HG03521 (cell line): ENCODE data around the gene OTULIN.

Source experiments
- ATAC-seq: cut with Tn5 transposase; IDR thresholded peaks from one replicate; pipeline ENCODE4 v1.9.1; 2021; ENCODE audit warnings: mild to moderate bottlenecking, moderate library complexity; ENCODE audit not compliant: unreplicated experiment

OTULIN gene

GRCh38 chr5:14696057-14696456, 31.5 kb downstream of the OTULIN start:
- no peak for ATAC-seq

- ATAC-seq, result no peak
Observed at GRCh38 chr5:14696851-14697250, 32.3 kb downstream of the OTULIN start.

GRCh38 chr5:14698495-14698894, 34.0 kb downstream of the OTULIN start:
- ATAC-seq, result no peak

GRCh38 chr5:14699159-14699558, 34.6 kb downstream of the OTULIN start:
- no peak for ATAC-seq

- ATAC-seq, result no peak
Observed at GRCh38 chr5:14699807-14700400, 35.4 kb downstream of the OTULIN start.

- no peak for ATAC-seq
Observed at GRCh38 chr5:14700478-14701436, 36.2 kb downstream of the OTULIN start.

GRCh38 chr5:14701556-14701955, 37.0 kb downstream of the OTULIN start:
- no peak for ATAC-seq

GRCh38 chr5:14702238-14702839, 37.8 kb downstream of the OTULIN start:
- ATAC-seq, result no peak

- ATAC-seq, result no peak
Observed at GRCh38 chr5:14705556-14705955, 41.0 kb downstream of the OTULIN start.

GRCh38 chr5:14706615-14707021, 42.1 kb downstream of the OTULIN start:
- ATAC-seq, result no peak

- ATAC-seq, result no peak
Observed at GRCh38 chr5:14707811-14708390, 43.4 kb downstream of the OTULIN start.

- ATAC-seq, result no peak
Observed at GRCh38 chr5:14708551-14708950, 44.0 kb downstream of the OTULIN start.

- no peak for ATAC-seq
Observed at GRCh38 chr5:14710313-14710994, 45.9 kb downstream of the OTULIN start.

GRCh38 chr5:14712131-14712530, 47.6 kb downstream of the OTULIN start:
- ATAC-seq, result no peak

- no peak for ATAC-seq
Observed at GRCh38 chr5:14712666-14713065, 48.1 kb downstream of the OTULIN start.

- no peak for ATAC-seq
Observed at GRCh38 chr5:14713476-14714390, 49.2 kb downstream of the OTULIN start.

- no peak for ATAC-seq
Observed at GRCh38 chr5:14714706-14715105, 50.2 kb downstream of the OTULIN start.

GRCh38 chr5:14715481-14715880, 51.0 kb downstream of the OTULIN start:
- no peak for ATAC-seq

- ATAC-seq, result no peak
Observed at GRCh38 chr5:14716755-14717752, 52.5 kb downstream of the OTULIN start.
